Activated CD4-positive, alpha-beta T cell treated with anti-CD3 and anti-CD28 coated beads, Interleukin-2, amount 50 U/mL, for 24 hours (primary cell): ENCODE results near the gene RNPEP.
A peak's percentile ranks its signal among the peaks of the same experiment; 100 is the strongest.
"Not testable (repeated sequence)": the region's sequence is repeated elsewhere in the genome, so short reads cannot be mapped to it uniquely, and the experiment has no call there.

Experiments used
- DNase-seq, 2 donors: peaks; one replicate each; pipeline ENCODE4 v3.0.0-alpha.2; 2020; ENCODE audit warnings: low read depth in 1 of 2, low spot score in 1 of 2

Gene RNPEP

GRCh38 chr1:202009326-202010179 lies 27.1 kb downstream of the RNPEP start:
- DNase-seq: peak; percentile 31 to 67

DNA sequence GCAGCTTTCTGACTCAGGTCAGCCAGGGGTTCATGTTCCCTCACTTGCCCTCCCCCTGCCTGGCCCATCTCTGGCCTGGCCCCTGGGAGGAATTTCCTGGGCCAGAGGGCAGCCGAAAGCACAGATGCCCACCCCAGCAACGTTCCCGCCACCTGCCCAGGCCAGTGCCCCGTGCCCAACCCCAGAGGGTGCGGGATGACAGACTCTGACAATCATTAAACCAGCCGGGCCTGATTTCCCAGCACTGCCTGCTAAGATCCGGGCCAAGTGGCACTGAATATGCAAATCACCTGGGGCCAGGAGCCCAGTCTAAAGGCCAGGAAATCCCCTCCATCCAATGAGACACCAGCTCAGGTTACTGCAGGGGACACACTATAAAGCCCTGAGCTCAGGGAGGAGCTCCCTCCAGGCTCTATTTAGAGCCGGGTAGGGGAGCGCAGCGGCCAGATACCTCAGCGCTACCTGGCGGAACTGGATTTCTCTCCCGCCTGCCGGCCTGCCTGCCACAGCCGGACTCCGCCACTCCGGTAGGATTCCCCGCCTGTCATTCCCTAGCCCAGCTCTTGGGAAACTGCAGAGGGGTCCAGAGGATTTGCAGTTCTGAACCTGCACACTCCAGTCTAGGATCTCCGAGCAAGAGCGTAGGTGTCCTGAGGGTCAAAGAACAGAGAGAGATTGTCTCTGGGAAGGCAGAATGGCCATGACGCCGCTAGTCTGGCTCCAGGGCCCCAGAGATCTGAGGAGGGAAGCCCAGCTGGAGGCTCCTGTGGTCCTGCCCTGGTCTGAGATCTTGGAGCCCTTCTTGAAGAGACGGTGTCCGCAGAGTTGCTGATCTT lies 27.9 kb downstream of the RNPEP start, which contains the start of gene ELF3:
Gene ELF3, plus strand, starts transcription at position 408 of the 836 bp plus-strand sequence. CDS start 550 bp downstream, outside the sequence.
- DNase-seq: no peak

- DNase-seq: no peak
These were observed 29.5 kb downstream of the RNPEP start for GRCh38 chr1:202011994-202012393.

DNA sequence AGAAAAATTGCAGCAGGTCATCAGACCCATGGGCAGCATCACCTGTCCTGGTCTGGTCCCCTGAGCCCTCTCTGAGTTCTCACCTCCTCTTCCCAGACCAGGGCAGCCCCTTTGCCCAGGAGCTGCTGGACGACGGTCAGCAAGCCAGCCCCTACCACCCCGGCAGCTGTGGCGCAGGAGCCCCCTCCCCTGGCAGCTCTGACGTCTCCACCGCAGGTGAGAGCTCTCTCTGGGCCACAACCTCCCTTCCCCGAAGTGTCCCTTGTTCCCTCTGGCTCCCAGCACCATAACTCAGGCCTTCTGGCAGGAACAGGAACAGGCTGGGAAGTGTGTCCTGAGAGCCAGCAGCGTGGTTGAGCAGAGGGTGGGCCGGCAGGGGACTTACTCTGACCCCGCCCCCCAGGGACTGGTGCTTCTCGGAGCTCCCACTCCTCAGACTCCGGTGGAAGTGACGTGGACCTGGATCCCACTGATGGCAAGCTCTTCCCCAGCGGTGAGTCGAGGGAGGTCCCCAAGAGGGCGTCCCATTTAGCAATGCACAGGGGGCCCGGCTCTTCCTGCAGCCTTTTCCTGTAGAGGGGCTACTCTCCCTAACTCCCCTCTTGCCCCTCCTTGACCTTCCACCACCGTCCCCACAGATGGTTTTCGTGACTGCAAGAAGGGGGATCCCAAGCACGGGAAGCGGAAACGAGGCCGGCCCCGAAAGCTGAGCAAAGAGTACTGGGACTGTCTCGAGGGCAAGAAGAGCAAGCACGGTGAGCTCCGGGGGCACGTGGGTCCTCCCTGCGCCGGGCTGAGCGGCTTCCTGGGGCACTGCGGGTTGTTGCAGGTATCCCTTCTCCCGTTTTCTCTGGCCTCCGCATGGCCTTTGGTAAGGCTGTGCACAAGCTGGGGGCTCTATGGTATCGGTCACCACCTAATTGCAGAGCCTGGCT lies 30.4 kb downstream of the RNPEP start:
- DNase-seq: no peak

DNA sequence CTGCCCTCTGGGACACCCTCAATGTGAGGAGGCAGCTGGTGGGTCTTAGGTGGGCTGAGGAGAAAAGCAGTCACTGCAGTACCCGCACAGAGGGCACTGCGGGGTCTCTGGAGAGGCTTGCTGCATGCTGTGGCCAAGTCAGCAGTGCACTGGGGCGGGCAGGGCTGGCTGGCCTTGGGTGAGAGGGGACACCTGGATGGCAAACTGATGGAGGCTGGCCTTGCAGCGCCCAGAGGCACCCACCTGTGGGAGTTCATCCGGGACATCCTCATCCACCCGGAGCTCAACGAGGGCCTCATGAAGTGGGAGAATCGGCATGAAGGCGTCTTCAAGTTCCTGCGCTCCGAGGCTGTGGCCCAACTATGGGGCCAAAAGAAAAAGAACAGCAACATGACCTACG lies 31.2 kb downstream of the RNPEP start:
- DNase-seq: no peak

DNA sequence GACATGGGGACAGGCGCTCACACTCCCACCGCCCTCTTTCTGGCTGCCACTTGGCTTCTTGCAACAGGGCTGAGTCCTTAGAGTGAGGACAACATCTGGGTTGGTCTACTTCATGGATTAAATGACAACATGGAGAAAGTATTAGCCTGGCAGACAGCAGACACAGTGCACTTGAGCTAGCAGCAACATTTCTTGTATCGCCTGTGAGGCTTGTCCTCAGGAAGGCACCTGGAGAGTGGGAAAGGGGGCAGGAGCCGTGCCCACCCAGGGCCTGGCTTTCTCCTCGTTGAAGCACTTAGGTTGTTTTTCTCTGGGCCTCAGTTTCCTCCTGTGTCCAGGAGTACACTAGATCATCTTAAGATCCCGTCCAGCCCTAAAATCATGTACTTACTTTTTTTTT lies 31.6 kb downstream of the RNPEP start:
- no peak for DNase-seq

DNA sequence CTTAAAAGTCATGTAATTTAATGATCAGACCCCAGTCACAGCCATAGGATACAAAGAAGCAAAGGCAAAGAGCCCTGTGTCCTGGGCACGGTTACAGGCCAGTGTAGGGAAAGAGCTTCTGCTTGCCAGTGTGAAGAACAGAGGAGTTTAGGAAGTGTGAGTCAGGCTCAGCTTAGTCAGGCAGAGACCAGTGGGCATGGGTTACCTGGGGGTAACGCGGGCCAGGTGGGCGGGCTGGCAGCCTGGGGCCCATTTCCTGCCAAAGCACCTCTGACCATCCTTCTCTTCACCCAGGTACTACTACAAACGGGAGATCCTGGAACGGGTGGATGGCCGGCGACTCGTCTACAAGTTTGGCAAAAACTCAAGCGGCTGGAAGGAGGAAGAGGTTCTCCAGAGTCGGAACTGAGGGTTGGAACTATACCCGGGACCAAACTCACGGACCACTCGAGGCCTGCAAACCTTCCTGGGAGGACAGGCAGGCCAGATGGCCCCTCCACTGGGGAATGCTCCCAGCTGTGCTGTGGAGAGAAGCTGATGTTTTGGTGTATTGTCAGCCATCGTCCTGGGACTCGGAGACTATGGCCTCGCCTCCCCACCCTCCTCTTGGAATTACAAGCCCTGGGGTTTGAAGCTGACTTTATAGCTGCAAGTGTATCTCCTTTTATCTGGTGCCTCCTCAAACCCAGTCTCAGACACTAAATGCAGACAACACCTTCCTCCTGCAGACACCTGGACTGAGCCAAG lies 32.6 kb downstream of the RNPEP start:
- DNase-seq: no peak

- no peak for DNase-seq
These were observed 33.2 kb downstream of the RNPEP start for GRCh38 chr1:202015662-202015937.

GRCh38 chr1:202016022-202016810 lies 33.8 kb downstream of the RNPEP start:
- no peak for DNase-seq

- no peak for DNase-seq
These were observed 34.6 kb downstream of the RNPEP start for GRCh38 chr1:202016811-202017748.

GRCh38 chr1:202017749-202018467 lies 35.5 kb downstream of the RNPEP start:
- DNase-seq: no peak

GRCh38 chr1:202018468-202019234 lies 36.2 kb downstream of the RNPEP start:
- DNase-seq: no peak

GRCh38 chr1:202019235-202019558 lies 36.7 kb downstream of the RNPEP start:
- DNase-seq: not testable (repeated sequence)

DNA sequence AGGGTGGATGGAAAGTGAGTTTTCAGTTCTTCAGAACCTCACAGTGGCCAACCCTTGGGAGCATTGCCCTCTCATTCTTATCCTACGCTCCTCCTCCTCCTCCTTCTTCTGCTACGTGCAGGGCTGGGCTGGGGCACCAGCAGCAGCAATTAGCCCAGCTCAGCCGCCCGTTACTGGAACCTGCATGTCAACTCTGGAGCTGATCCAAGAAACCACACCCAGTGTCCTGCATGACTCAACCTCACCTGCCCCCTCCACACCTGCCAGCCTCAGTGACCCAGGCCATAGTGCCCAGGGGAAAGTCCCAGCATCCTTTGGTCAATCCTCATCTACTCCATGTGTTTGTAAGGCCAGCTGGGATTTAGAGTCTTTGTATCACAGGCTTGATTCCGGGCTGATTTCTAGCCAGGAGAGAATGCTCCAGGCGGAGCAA lies 40.6 kb downstream of the RNPEP start:
- no peak for DNase-seq

DNA sequence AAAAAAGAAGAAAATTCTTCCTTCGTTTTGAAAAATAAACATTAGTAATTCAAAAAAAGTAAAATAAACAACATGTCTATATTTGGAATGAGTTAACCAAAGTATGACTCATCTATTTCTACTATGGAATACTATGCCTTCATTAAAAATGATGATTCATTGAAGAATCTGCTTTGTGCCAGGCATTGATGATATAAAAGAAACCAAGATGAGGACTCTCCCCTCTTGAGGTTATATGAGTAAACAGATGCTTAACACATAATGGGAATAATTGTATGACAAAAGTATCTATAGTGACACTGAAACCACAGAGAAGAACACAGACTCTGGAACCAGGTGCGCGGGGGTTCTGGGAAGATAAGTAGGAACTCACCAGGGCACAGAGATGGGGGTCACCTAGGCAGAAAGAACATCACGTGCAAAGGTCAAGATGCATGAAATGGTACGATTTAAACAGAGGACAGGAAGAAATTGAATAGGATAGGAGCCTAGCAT lies 46.8 kb downstream of the RNPEP start:
- DNase-seq: no peak

GRCh38 chr1:202029727-202030126 lies 47.3 kb downstream of the RNPEP start:
- DNase-seq: no peak

GRCh38 chr1:202031796-202032195 lies 49.3 kb downstream of the RNPEP start:
- DNase-seq: no peak
